HUDEP-2 (cell line): ENCODE data around the gene TNC.

Experiments used
- DNase-seq, 76 experiments: peaks; one replicate each; lab custom pipeline; 2025; ENCODE audit not compliant: unreplicated experiment in 76 of 76; lab: John Stamatoyannopoulos, UW

TNC gene

GRCh38 chr9:114981063-114981462 is 136.9 kb downstream of the TNC start:
- DNase-seq = no peak

- DNase-seq = no peak
Measured at GRCh38 chr9:114973216-114973615, 144.7 kb downstream of the TNC start.

GRCh38 chr9:114972510-114973136 is 145.3 kb downstream of the TNC start:
- no peak for DNase-seq
